Left colon (tissue), 2 donors: ENCODE measurements around the gene PMFBP1. TPM values are rescaled to one million over a fixed set of nuclear protein-coding genes. Genes with fewer than 3 reads are reported as not detected.

Experiments
- ATAC-seq: fragments of 200-7000 bp; cut with Tn5 transposase; one replicate; pipeline ENCODE4 v1.9.1; 2020; ENCODE audit warnings: mild to moderate bottlenecking, moderate library complexity
- DNase-seq, 2 donors: peaks; one replicate each; pipeline ENCODE4 v3.0.0-alpha.2; 2020
- intact Hi-C, 2 donors: fragments of 100-400 bp; cut with DNase I in 1 of 2; cut with micrococcal nuclease in 1 of 2; formaldehyde crosslinking; loops; one replicate each; pipeline versions ENCODE4 v1.11.2 to v1.14.0; 2022; cut with DNase I, micrococcal nuclease
- total RNA-seq, 2 donors: library from RNA; stranded (reverse); fragmentation: NEBNext Ultra II Directional; extraction: Animal tissue kit (Norgen Biotek cat#: 25700); gene quantifications; one replicate each; pipeline ENCODE4 v1.2.1, GENCODE V29; 2021
- donor health status: DM: no; HTN: no; CAD: no.
- donor health status: DM: yes; HTN: yes; CAD: no.

PMFBP1 gene
- total RNA-seq, 2 donors from 2014 or later: 6.4 to 7.4 TPM

- ATAC-seq (no peak), DNase-seq (no peak)
- intact Hi-C loops: no loop called here
Measured at GRCh38 chr16:72138064-72138572, 33.8 kb downstream of the PMFBP1 start.

GRCh38 chr16:72137380-72138063 lies 34.4 kb downstream of the PMFBP1 start:
- no peak for ATAC-seq
- DNase-seq: no peak
- intact Hi-C loops: no loop called here

GRCh38 chr16:72134507-72134906 lies 37.4 kb downstream of the PMFBP1 start:
- intact Hi-C loops: no loop called here

GRCh38 chr16:72132726-72133125 lies 39.2 kb downstream of the PMFBP1 start:
- intact Hi-C loops: no loop called here
- ATAC-seq (no peak), DNase-seq (no peak)

More at GRCh38 chr16:72134507-72134906, 37.4 kb downstream of the PMFBP1 start:
- DNase-seq: no peak
- no peak for ATAC-seq

GRCh38 chr16:72131036-72131435 lies 40.9 kb downstream of the PMFBP1 start:
- no peak for DNase-seq
- no peak for ATAC-seq
- intact Hi-C loops: no loop called here

- DNase-seq: no peak
- ATAC-seq: no peak
- intact Hi-C loops: no loop called here
Measured at GRCh38 chr16:72129976-72130656, 41.8 kb downstream of the PMFBP1 start.

GRCh38 chr16:72128701-72129100 lies 43.3 kb downstream of the PMFBP1 start:
- DNase-seq: no peak
- intact Hi-C loops: no loop called here
- no peak for ATAC-seq

GRCh38 chr16:72126429-72126765 lies 45.6 kb downstream of the PMFBP1 start:
- intact Hi-C loops: no loop called here
- ATAC-seq (peak; percentile 58), DNase-seq (no peak)

- DNase-seq (peak; percentile 44 to 47), ATAC-seq (peak; percentile 79)
- intact Hi-C loops: no loop called here
Measured at GRCh38 chr16:72125635-72126428, 46.1 kb downstream of the PMFBP1 start.

- peak; percentile 68 to 73 for DNase-seq
- intact Hi-C loops: no loop called here
- ATAC-seq: peak; percentile 86
Measured at GRCh38 chr16:72124761-72125634, 47.0 kb downstream of the PMFBP1 start.

GRCh38 chr16:72124148-72124547 lies 47.8 kb downstream of the PMFBP1 start:
- ATAC-seq (no peak), DNase-seq (no peak)
- intact Hi-C loops: no loop called here

- ATAC-seq (no peak), DNase-seq (no peak)
- intact Hi-C loops: no loop called here
Measured at GRCh38 chr16:72123426-72123825, 48.5 kb downstream of the PMFBP1 start.

- ATAC-seq (no peak), DNase-seq (no peak)
- intact Hi-C loops: no loop called here
Measured at GRCh38 chr16:72122916-72123315, 49.0 kb downstream of the PMFBP1 start.

GRCh38 chr16:72122308-72122707 lies 49.6 kb downstream of the PMFBP1 start:
- no peak for ATAC-seq
- DNase-seq: no peak
- intact Hi-C loops: no loop called here

- DNase-seq: no peak
- intact Hi-C loops: no loop called here
- no peak for ATAC-seq
Measured at GRCh38 chr16:72120026-72120425, 51.9 kb downstream of the PMFBP1 start.

- intact Hi-C loops: no loop called here
- no peak for ATAC-seq
Measured at GRCh38 chr16:72113616-72113945, 58.4 kb downstream of the PMFBP1 start.

GRCh38 chr16:72112906-72113615 lies 58.9 kb downstream of the PMFBP1 start:
- intact Hi-C loops: no loop called here
- DNase-seq (no peak), ATAC-seq (no peak)

More at GRCh38 chr16:72113616-72113945, 58.4 kb downstream of the PMFBP1 start:
- no peak for DNase-seq

GRCh38 chr16:72112452-72112792 lies 59.5 kb downstream of the PMFBP1 start:
- DNase-seq: no peak
- intact Hi-C loops: no loop called here
- no peak for ATAC-seq
